Heart left ventricle (tissue), 16 donors: Measurements from ENCODE around the gene ZNF511. TPM values are rescaled to one million over a fixed set of nuclear protein-coding genes. Genes with fewer than 3 reads are reported as not detected.
A peak's percentile ranks its signal among the peaks of the same experiment; 100 is the strongest.

Experiments
- ATAC-seq, 4 donors: fragments of 200-7000 bp; cut with Tn5 transposase; one replicate each; pipeline ENCODE4 v1.9.1; 2020 to 2022; ENCODE audit warnings: moderate library complexity in 4 of 4, mild to moderate bottlenecking in 3 of 4, moderate number of reproducible peaks in 1 of 4
- DNase-seq, 5 donors: peaks; one replicate each; pipeline ENCODE4 v3.0.0-alpha.2; 2020
- H3K27ac ChIP-seq, 12 donors: fragments of 200-600 bp; sonication (generic) in 4 of 12; one replicate each; pipeline versions ENCODE4 v1.5.0 to v1.8.0; 2016 to 2022; ENCODE audit warnings: mild to moderate bottlenecking in 2 of 12
- H3K27me3 ChIP-seq, 9 donors: fragments of 200-600 bp; sonication (generic) in 2 of 9; one replicate each; pipeline versions ENCODE4 v1.5.1 to v1.8.0; 2016 to 2022; ENCODE audit warnings: mild to moderate bottlenecking in 3 of 9
- H3K36me3 ChIP-seq, 9 donors: fragments of 200-600 bp; sonication (generic) in 2 of 9; one replicate each; pipeline versions ENCODE4 v1.5.0 to v1.8.0; 2018 to 2022; ENCODE audit warnings: mild to moderate bottlenecking in 2 of 9
- H3K4me1 ChIP-seq, 12 donors: fragments of 200-600 bp; sonication (generic) in 4 of 12; one replicate each; pipeline versions ENCODE4 v1.5.0 to v1.8.0; 2016 to 2022; ENCODE audit warnings: mild to moderate bottlenecking in 3 of 12
- H3K4me3 ChIP-seq, 12 donors: fragments of 200-600 bp; sonication (generic) in 4 of 12; one replicate each; pipeline versions ENCODE4 v1.5.0 to v1.8.0; 2017 to 2022; ENCODE audit warnings: mild to moderate bottlenecking in 9 of 12, moderate library complexity in 4 of 12
- H3K9me3 ChIP-seq, 12 donors: fragments of 200-600 bp; sonication (generic) in 4 of 12; one replicate each; pipeline versions ENCODE4 v1.5.0 to v1.8.0; 2016 to 2022; ENCODE audit warnings: mild to moderate bottlenecking in 1 of 12
- POLR2A ChIP-seq, 2 donors: fragments of 450-650 bp; IDR thresholded peaks; one replicate each; pipeline ENCODE4 v1.6.1; 2017; ENCODE audit warnings: antibody characterized with exemption in 2 of 2, mild to moderate bottlenecking in 2 of 2, moderate library complexity in 2 of 2
- WGBS, 4 donors: extraction: QIAGEN DNeasy Blood & Tissue Kit in 2 of 4; methylation state at CpG; one replicate each; pipeline versions ENCODE4 v1.1.5 to v1.1.7; 2013 to 2018; 5-methylcytosine and 5-hydroxymethylcytosine counted together
- intact Hi-C, 10 donors: fragments of 100-400 bp; cut with DNase I; formaldehyde crosslinking; loops; one replicate each; pipeline versions ENCODE4 v1.11.1 to v1.14.2; 2022
- polyA plus RNA-seq, 2 donors: library from polyadenylated mRNA; stranded (reverse); fragments of 200-250 nt; gene quantifications; one replicate each; pipeline ENCODE4 v1.2.3, GENCODE V29; 2013
- total RNA-seq, 9 donors: library from RNA; depleted of rRNA in 2 of 9; stranded (reverse); fragments of >200 nt in 2 of 9; fragmentation: NEBNext Ultra II Directional in 3 of 9; extraction: Animal tissue kit (Norgen Biotek cat#: 25700) in 3 of 9; gene quantifications; one replicate each; pipeline versions ENCODE4 v1.1.0 to v1.2.4, GENCODE V29; 2016 to 2023
- TF ChIP-seq, protein P1 (sequence below), 12 donors: fragments of 200-600 bp; sonication (generic) in 4 of 12; IDR thresholded peaks; one replicate each; pipeline versions ENCODE4 v1.5.0 to v1.8.0; 2018 to 2022; ENCODE audit warnings: antibody characterized with exemption in 12 of 12, mild to moderate bottlenecking in 5 of 12
- donor health status: ischemic (EF 13 %, LVEDD 7.1; RV severe dilation, severe dysfunction).
- donor health status: healthy with polysubstance abuse.
- donor health status: DM: no; HTN: yes; CAD: no.
- donor health status: DM: no; HTN: no; CAD: no.
- donor health status: ischemic (EF 25% LVEDD 6.9; RV normal size, moderate dysfunction).
- donor health status: ischemic (EF 25% LVEDD 5.7; RV mildly dilated, moderate dysfunction).
- donor health status: healthy.
- donor health status: DM: yes; HTN: yes; CAD: no.
- donor health status: ischemic (EF 35%, LVEDD 5.7; RV mildly dilated, moderate dysfunction).
- donor health status: nonischemic (EF 11% LVEDD 7.7; RV severe dilation, severe dysfunction).
- donor health status: DM: yes; HTN: yes; CAD: no.
- donor health status: PGD.
- donor health status: ischemic (EF 29% LVEDD 5.4; RV normal size, mild dysfunction).
- donor health status: nonischemic (EF 23%, LVEDD 6.1; RV moderate dilation, normal function).

Gene ZNF511
- total and polyA plus RNA-seq, 11 donors: 34.5 to 80.4 (median 41.8) TPM

DNA sequence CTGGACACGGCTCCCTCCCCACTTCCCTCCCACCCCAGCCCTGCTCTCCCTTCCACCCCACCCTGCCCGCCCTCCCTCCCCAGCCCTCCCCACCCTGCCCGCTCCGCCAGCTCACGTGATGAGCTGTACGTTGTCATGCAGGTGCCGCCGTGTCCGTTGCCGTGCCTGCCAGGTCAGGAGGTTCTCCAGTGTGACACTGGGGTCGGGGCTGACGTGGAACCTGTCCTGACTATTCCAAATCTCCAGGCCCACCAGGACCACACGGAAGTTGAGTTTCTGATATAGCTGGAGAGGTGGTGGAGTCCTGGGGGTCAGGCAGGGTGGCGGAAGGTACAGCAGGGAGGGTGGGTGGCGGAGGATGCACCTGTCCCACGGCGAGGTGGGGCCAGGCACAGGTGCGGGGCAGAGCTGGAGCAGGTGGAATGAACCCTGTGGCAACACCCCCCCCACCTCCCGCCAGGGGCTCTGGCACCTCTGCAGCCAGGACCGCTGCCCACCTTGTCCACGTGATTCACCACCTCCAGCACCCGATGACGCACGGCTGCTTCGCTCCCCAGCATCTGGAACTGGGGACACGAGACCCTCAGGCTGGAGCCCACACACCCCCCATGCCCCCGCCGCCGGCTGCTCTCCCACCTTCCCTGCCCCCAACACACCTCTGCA lies 36.3 kb upstream of the ZNF511 start:
- peaks cover 0 to 31% (median 20%) of the 10 kb centered on the region in 9 donors for H3K27me3 ChIP-seq
- DNase-seq: peak in 1 of 5 donors; percentile 47
- no peak for TF ChIP-seq POLR2A (IDR thresholded peaks at IDR 0.05)
- TF ChIP-seq, protein P1, sequence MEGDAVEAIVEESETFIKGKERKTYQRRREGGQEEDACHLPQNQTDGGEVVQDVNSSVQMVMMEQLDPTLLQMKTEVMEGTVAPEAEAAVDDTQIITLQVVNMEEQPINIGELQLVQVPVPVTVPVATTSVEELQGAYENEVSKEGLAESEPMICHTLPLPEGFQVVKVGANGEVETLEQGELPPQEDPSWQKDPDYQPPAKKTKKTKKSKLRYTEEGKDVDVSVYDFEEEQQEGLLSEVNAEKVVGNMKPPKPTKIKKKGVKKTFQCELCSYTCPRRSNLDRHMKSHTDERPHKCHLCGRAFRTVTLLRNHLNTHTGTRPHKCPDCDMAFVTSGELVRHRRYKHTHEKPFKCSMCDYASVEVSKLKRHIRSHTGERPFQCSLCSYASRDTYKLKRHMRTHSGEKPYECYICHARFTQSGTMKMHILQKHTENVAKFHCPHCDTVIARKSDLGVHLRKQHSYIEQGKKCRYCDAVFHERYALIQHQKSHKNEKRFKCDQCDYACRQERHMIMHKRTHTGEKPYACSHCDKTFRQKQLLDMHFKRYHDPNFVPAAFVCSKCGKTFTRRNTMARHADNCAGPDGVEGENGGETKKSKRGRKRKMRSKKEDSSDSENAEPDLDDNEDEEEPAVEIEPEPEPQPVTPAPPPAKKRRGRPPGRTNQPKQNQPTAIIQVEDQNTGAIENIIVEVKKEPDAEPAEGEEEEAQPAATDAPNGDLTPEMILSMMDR (IDR thresholded peaks at IDR 0.05): no peak
- no peak overlapping the region for H3K27ac ChIP-seq
- intact Hi-C loops: no loop called here
- peaks cover 0 to 28% (median 0%) of the 10 kb centered on the region in 9 donors for H3K36me3 ChIP-seq
- H3K4me3 ChIP-seq: no peak overlapping the region
- H3K9me3 ChIP-seq: no peaks in the 10 kb centered on the region
- peaks cover 0 to 31% (median 8%) of the 10 kb centered on the region in 12 donors for H3K4me1 ChIP-seq
- WGBS, 4 donors: 79 to 89% (median 85%) methylated on average over 15 to 29 of the region's 29 CpGs
- no peak for ATAC-seq

DNA sequence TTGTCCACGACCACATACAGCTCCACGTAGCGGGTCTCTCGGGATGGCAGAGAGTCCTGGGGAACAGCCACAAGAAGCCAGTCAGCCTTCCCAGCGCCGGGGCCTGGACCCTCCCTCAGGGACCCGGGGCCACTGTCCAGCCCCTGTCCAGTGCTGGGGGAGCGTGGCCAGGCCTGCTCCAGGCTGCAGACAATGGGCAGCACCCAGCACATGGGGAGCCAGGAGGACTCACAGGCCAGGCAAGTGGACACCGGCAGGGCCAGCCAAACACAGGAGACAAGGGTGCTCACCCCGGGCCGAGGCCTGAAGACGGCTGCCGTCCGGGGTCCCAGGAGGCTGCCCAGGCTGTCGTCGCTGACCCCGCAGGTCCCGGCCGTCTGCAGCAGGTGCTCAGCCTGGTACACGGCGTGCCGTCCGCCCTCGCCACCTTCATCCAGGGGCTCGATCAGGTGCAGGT lies 35.7 kb upstream of the ZNF511 start:
- H3K27me3 ChIP-seq: peaks cover 0 to 31% (median 20%) of the 10 kb centered on the region in 9 donors
- H3K27ac ChIP-seq: no peak overlapping the region
- H3K36me3 ChIP-seq: peaks cover 0 to 25% (median 0%) of the 10 kb centered on the region in 9 donors
- ATAC-seq (no peak), DNase-seq (peak in 1 of 5 donors; percentile 59)
- intact Hi-C loops: no loop called here
- WGBS, 4 donors: 82 to 91% (median 88%) methylated on average over 12 to 25 of the region's 25 CpGs
- H3K9me3 ChIP-seq: no peaks in the 10 kb centered on the region
- TF ChIP-seq, protein P1 (IDR thresholded peaks at IDR 0.05): no peak
- TF ChIP-seq POLR2A (IDR thresholded peaks at IDR 0.05): no peak
- peaks cover 0 to 36% (median 8%) of the 10 kb centered on the region in 12 donors for H3K4me1 ChIP-seq
- no peak overlapping the region for H3K4me3 ChIP-seq

DNA sequence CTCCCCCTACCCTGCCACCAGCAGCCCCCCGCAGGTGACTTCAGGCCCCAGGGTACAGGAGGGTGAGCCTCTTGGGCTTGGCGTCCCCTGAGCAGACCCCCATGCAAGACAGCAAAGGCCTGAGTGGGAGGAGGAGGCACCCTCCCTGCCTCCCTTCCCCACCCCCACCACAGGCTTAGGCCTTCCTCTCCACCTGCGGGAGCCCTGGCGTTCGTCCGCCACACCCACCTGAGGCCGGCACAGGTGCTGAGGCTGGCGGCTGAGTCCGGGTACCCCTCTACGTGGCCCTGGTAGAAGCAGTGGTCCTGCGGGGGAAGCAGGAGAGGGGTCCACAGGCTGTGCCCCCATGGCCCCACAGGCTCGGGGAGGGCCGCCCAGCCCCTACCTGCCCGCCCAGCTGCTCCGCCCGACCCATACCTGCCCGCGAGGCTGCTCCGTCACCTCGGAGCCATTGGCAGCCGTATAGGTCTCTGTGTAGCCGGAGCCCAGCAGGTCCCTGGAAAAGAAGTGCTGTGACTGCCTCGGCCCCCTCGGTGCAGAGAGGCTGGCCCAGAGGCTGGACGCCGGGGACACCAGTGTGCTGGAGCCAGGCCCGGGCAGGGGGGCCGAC lies 35.1 kb upstream of the ZNF511 start:
- WGBS, 4 donors: 87 to 93% (median 91%) methylated on average over 15 to 28 of the region's 28 CpGs
- no peak for TF ChIP-seq POLR2A (IDR thresholded peaks at IDR 0.05)
- TF ChIP-seq, protein P1 (IDR thresholded peaks at IDR 0.05): no peak
- ATAC-seq: no peak
- Histone ChIP-seq H3K4me3 (no peak overlapping the region), H3K27me3 (peaks cover 0 to 31% (median 20%) of the 10 kb centered on the region in 9 donors), H3K36me3 (peaks cover 0 to 24% (median 0%) of the 10 kb centered on the region in 9 donors), H3K4me1 (peaks cover 0 to 43% (median 8%) of the 10 kb centered on the region in 12 donors), H3K9me3 (no peaks in the 10 kb centered on the region), H3K27ac (no peak overlapping the region)
- peak in 1 of 5 donors; percentile 59 for DNase-seq
- intact Hi-C loops: no loop called here
